ENCODE data around the gene OTUD4.

DNA sequence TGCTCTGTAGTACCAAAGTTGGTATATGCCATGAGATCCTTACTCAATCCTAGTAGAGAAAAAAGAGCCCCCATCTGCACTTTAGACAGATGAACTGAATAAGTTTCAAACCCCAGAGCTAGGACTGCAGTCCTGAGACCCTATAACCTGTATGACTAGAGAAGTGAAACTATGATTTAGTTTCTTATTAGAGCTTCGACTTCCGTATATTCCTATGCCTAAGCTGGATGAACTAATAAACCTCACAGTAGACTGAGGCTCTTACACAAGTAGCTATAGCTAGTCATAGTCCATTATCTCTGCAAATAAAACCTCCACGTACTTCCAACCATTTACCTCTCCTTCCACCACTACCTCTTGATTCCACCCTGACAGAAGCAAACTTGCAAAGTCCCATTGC lies 6.3 kb upstream of the OTUD4 start:
- TF ChIP-seq CHD1 (IDR thresholded peaks at IDR 0.05; ENCODE audit: low read length), result no peak
- TF ChIP-seq ERF (CRISPR knock-in tag; IDR thresholded peaks at IDR 0.05), result no peak
- no peak for TF ChIP-seq SRSF1 (IDR thresholded peaks at IDR 0.05; ENCODE audit: low read depth, low read length)
- no peak for TF ChIP-seq ZNF133 (CRISPR knock-in tag; IDR thresholded peaks at IDR 0.05)
- no peak for TF ChIP-seq CHD4 (IDR thresholded peaks at IDR 0.05; ENCODE audit: insufficient read depth, insufficient replicate concordance, low read depth, low read length, poor library complexity, severe bottlenecking)
- TF ChIP-seq, protein P1, sequence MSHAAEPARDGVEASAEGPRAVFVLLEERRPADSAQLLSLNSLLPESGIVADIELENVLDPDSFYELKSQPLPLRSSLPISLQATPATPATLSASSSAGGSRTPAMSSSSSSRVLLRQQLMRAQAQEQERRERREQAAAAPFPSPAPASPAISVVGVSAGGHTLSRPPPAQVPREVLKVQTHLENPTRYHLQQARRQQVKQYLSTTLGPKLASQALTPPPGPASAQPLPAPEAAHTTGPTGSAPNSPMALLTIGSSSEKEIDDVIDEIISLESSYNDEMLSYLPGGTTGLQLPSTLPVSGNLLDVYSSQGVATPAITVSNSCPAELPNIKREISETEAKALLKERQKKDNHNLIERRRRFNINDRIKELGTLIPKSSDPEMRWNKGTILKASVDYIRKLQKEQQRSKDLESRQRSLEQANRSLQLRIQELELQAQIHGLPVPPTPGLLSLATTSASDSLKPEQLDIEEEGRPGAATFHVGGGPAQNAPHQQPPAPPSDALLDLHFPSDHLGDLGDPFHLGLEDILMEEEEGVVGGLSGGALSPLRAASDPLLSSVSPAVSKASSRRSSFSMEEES (CRISPR knock-in tag; IDR thresholded peaks at IDR 0.05), result no peak

Data from K562 (cell line).